Adrenal gland (tissue), 12 donors: ENCODE measurements around the gene SLC7A1. TPM values are rescaled to one million over a fixed set of nuclear protein-coding genes. Genes with fewer than 3 reads are reported as not detected.
A peak's percentile ranks its signal among the peaks of the same experiment; 100 is the strongest.

Source experiments
- DNase-seq, 7 donors: peaks; one replicate each; pipeline ENCODE4 v3.0.0-alpha.2; 2019 to 2020
- H3K27ac ChIP-seq, 5 donors: fragments of 200-600 bp; sonication (generic) in 4 of 5; 1 replicate in 3 of 5; 2 replicates in 2 of 5; pipeline versions ENCODE4 v1.5.1 to v1.8.0; 2016 to 2020; ENCODE audit warnings: mild to moderate bottlenecking in 1 of 5
- H3K27me3 ChIP-seq: fragments of 200-600 bp; 2 replicates; pipeline ENCODE4 v1.8.0; 2021
- H3K36me3 ChIP-seq, 2 donors: fragments of 200-600 bp; replicated peaks in 1 of 2; 1 replicate in 1 of 2; 2 replicates in 1 of 2; pipeline versions ENCODE4 v1.5.1 to v1.8.0; 2018 to 2022
- H3K4me1 ChIP-seq, 2 donors: fragments of 200-600 bp; replicated peaks in 1 of 2; 1 replicate in 1 of 2; 2 replicates in 1 of 2; pipeline versions ENCODE4 v1.5.1 to v1.8.0; 2018 to 2021
- H3K4me3 ChIP-seq, 4 donors: fragments of 200-600 bp; sonication (generic) in 3 of 4; one replicate each; pipeline ENCODE4 v1.5.1; 2016 to 2018
- H3K9me3 ChIP-seq, 3 donors: fragments of 200-600 bp; sonication (generic) in 1 of 3; replicated peaks in 1 of 3; 1 replicate in 2 of 3; 2 replicates in 1 of 3; pipeline versions ENCODE4 v1.5.1 to v1.8.0; 2016 to 2021
- POLR2A ChIP-seq, 2 donors: fragments of 450-650 bp; IDR thresholded peaks; one replicate each; pipeline ENCODE4 v1.6.1; 2017; ENCODE audit warnings: antibody characterized with exemption in 2 of 2, mild to moderate bottlenecking in 2 of 2, moderate library complexity in 1 of 2
- WGBS, 4 donors: extraction: QIAGEN DNeasy Blood & Tissue Kit in 2 of 4; methylation state at CpG; one replicate each; pipeline versions ENCODE4 v1.1.5 to v1.1.7; 2013 to 2017; 5-methylcytosine and 5-hydroxymethylcytosine counted together
- intact Hi-C, 2 donors: fragments of 100-400 bp; cut with DNase I; formaldehyde crosslinking; loops; one replicate each; pipeline versions ENCODE4 v1.14.1 to v1.15.0; 2022 to 2023
- polyA plus RNA-seq, 3 donors: library from polyadenylated mRNA; stranded (reverse); fragments of 200-250 nt in 2 of 3; fragments of 350-450 nt in 1 of 3; fragmentation: Illumina TruSeq in 1 of 3; extraction: RNeasy Lipid Tissue Mini Kit (QIAGEN cat#74804) in 1 of 3; gene quantifications; one replicate each; pipeline ENCODE4 v1.2.3, GENCODE V29; 2013 to 2014
- total RNA-seq, 9 donors: library from RNA; depleted of rRNA in 4 of 9; stranded (reverse); fragments of >200 nt in 4 of 9; fragments of 120-200 nt in 1 of 9; fragmentation: NEBNext Ultra II Directional in 1 of 9; extraction: Animal tissue kit (Norgen Biotek cat#: 25700) in 1 of 9; gene quantifications; one replicate each; pipeline versions ENCODE4 v1.1.0 to v1.2.4, GENCODE V29; 2013 to 2023
- TF ChIP-seq, protein P1 (sequence below), 6 experiments: fragments of 450-650 bp in 4 of 6; fragments of 200-600 bp in 2 of 6; sonication (generic) in 1 of 6; IDR thresholded peaks; 1 replicate in 5 of 6; 2 replicates in 1 of 6; pipeline versions ENCODE4 v1.5.1 to v1.8.0; 2016 to 2021; ENCODE audit warnings: antibody characterized with exemption in 6 of 6, mild to moderate bottlenecking in 2 of 6, moderate library complexity in 1 of 6
- donor health status: healthy with polysubstance abuse.
- donor health status: Bipolar disorder and iron deficiency.
- donor health status: DM: yes; HTN: yes; CAD: no.
- donor health status: DM: no; HTN: no; CAD: no.
- donor health status: DM: no; HTN: no; CAD: no.
- donor health status: DM: yes; HTN: yes; CAD: no.

SLC7A1 gene
- total and polyA plus RNA-seq, 12 donors = 2.2 to 87.6 (median 6.2) TPM

- Histone ChIP-seq H3K9me3 (no peaks in the 10 kb centered on the region), H3K4me3 (no peak overlapping the region), H3K36me3 (no peaks in the 10 kb centered on the region), H3K4me1 (peaks cover 15 to 30% of the 10 kb centered on the region in 2 donors), H3K27me3 (no peaks in the 10 kb centered on the region), H3K27ac (no peak overlapping the region)
- intact Hi-C loops = no loop called here
- TF ChIP-seq POLR2A (IDR thresholded peaks at IDR 0.05) = no peak
- TF ChIP-seq, protein P1, sequence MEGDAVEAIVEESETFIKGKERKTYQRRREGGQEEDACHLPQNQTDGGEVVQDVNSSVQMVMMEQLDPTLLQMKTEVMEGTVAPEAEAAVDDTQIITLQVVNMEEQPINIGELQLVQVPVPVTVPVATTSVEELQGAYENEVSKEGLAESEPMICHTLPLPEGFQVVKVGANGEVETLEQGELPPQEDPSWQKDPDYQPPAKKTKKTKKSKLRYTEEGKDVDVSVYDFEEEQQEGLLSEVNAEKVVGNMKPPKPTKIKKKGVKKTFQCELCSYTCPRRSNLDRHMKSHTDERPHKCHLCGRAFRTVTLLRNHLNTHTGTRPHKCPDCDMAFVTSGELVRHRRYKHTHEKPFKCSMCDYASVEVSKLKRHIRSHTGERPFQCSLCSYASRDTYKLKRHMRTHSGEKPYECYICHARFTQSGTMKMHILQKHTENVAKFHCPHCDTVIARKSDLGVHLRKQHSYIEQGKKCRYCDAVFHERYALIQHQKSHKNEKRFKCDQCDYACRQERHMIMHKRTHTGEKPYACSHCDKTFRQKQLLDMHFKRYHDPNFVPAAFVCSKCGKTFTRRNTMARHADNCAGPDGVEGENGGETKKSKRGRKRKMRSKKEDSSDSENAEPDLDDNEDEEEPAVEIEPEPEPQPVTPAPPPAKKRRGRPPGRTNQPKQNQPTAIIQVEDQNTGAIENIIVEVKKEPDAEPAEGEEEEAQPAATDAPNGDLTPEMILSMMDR (IDR thresholded peaks at IDR 0.05) = no peak
- WGBS, 4 donors = 79 to 88% (median 83%) methylated on average over 3 of the region's 3 CpGs
- DNase-seq = no peak
These were observed 20.4 kb downstream of the SLC7A1 start for GRCh38 chr13:29575098-29575497.

GRCh38 chr13:29573190-29573589 lies 22.3 kb downstream of the SLC7A1 start:
- Histone ChIP-seq H3K4me1 (peaks cover 6 to 21% of the 10 kb centered on the region in 2 donors), H3K9me3 (no peaks in the 10 kb centered on the region), H3K4me3 (no peak overlapping the region), H3K27ac (no peak overlapping the region), H3K36me3 (no peaks in the 10 kb centered on the region), H3K27me3 (no peaks in the 10 kb centered on the region)
- intact Hi-C loops = no loop called here
- DNase-seq = peak in 5 of 7 donors; percentile 19 to 57 (median 26)
- 26 to 45% (median 37%) methylated on average over 8 of the region's 8 CpGs for WGBS, 4 donors
- TF ChIP-seq POLR2A (IDR thresholded peaks at IDR 0.05) = no peak
- TF ChIP-seq, protein P1 (IDR thresholded peaks at IDR 0.05) = no peak

- TF ChIP-seq, protein P1 (IDR thresholded peaks at IDR 0.05) = no peak
- no peak for TF ChIP-seq POLR2A (IDR thresholded peaks at IDR 0.05)
- H3K9me3 ChIP-seq = no peaks in the 10 kb centered on the region
- H3K4me1 ChIP-seq = peaks cover 4 to 18% of the 10 kb centered on the region in 2 donors
- WGBS, 4 donors = 59 to 90% (median 76%) methylated on average over 4 to 5 of the region's 5 CpGs
- H3K36me3 ChIP-seq = no peaks in the 10 kb centered on the region
- H3K4me3 ChIP-seq = no peak overlapping the region
- intact Hi-C loops = no loop called here
- peak in 1 of 7 donors; percentile 36 for DNase-seq
- H3K27ac ChIP-seq = no peak overlapping the region
- H3K27me3 ChIP-seq = no peaks in the 10 kb centered on the region
These were observed 22.9 kb downstream of the SLC7A1 start for GRCh38 chr13:29572575-29572974.

DNA sequence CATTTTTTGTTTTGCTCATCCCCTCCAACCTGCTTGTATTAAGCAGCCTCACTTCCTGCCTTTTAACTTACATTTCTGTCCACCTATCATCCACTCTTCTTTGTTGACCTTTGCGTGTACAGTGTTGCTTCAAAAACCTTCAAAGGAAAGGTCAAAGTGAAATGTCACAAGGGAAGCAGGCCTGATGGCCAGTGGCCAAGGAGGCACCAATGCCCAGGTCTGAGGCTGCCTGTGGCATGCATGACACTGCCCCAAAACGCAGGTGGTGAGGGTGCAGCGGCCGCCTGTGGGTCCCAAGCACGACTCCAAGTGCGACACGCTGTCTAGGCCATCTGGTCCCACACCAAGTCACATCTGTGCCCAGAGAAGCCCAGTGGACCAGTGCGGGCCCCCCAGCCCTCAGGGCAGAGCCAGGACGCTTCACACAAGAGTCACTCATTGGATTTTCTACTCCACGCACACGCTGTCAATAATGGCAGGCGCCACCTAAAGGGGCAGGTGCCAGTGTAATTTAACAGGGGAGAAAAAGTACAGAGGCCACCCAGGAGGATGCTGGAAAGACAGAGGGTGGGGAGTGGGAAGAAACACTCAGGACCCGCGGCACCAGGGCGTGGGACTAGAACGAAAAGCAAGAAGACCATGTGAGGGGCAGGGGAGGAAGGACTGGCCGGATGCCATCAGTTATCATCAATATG lies 23.5 kb downstream of the SLC7A1 start:
- intact Hi-C loops = no loop called here
- 87 to 93% (median 90%) methylated on average over 15 to 17 of the region's 17 CpGs for WGBS, 4 donors
- no peak overlapping the region for H3K4me3 ChIP-seq
- H3K27me3 ChIP-seq = no peaks in the 10 kb centered on the region
- TF ChIP-seq, protein P1 (IDR thresholded peaks at IDR 0.05) = no peak
- no peak for TF ChIP-seq POLR2A (IDR thresholded peaks at IDR 0.05)
- no peaks in the 10 kb centered on the region for H3K9me3 ChIP-seq
- no peaks in the 10 kb centered on the region for H3K36me3 ChIP-seq
- peaks cover 4 to 14% of the 10 kb centered on the region in 2 donors for H3K4me1 ChIP-seq
- DNase-seq = peak in 2 of 7 donors; percentile 27 to 51
- H3K27ac ChIP-seq = no peak overlapping the region
